Measurements from ENCODE around the gene CCNYL1. TPM values are rescaled to one million over a fixed set of nuclear protein-coding genes. Genes with fewer than 3 reads are reported as not detected.
"Not testable (repeated sequence)": the region's sequence is repeated elsewhere in the genome, so short reads cannot be mapped to it uniquely, and the experiment has no call there.

The CCNYL1 gene
- polyA plus RNA-seq, 3 donors from 2014 or later = 0.32 to 1.6 (median 1.3) TPM

GRCh38 chr2:207753688-207754087, 42.2 kb downstream of the CCNYL1 start:
- not testable (repeated sequence) for H3K9me3 Mint-ChIP-seq; H3K27ac Mint-ChIP-seq; H3K4me1 Mint-ChIP-seq; DNase-seq; H3K4me3 Mint-ChIP-seq; H3K27me3 Mint-ChIP-seq (ENCODE audit: low read depth in 3 of 3)
- peaks cover 0 to 14% (median 0%) of the 10 kb centered on the region in 3 donors for H3K36me3 Mint-ChIP-seq

- no peaks in the 10 kb centered on the region for H3K9me3 Mint-ChIP-seq
- no peak overlapping the region for H3K27ac Mint-ChIP-seq
- peaks cover 0 to 14% (median 0%) of the 10 kb centered on the region in 3 donors for H3K36me3 Mint-ChIP-seq
- no peak overlapping the region for H3K4me3 Mint-ChIP-seq
- DNase-seq = no peak
- H3K27me3 Mint-ChIP-seq (ENCODE audit: low read depth in 3 of 3) = no peaks in the 10 kb centered on the region
- H3K4me1 Mint-ChIP-seq = no peaks in the 10 kb centered on the region
These were observed 43.3 kb downstream of the CCNYL1 start for GRCh38 chr2:207754498-207755383.

GRCh38 chr2:207758025-207758424, 46.6 kb downstream of the CCNYL1 start:
- H3K27me3 Mint-ChIP-seq (ENCODE audit: low read depth in 3 of 3) = peaks cover 2 to 3% (median 2%) of the 10 kb centered on the region in 3 donors
- no peak overlapping the region for H3K4me3 Mint-ChIP-seq

GRCh38 chr2:207759890-207760289, 48.5 kb downstream of the CCNYL1 start:
- no peak overlapping the region for H3K27ac Mint-ChIP-seq
- H3K9me3 Mint-ChIP-seq = no peaks in the 10 kb centered on the region
- H3K4me1 Mint-ChIP-seq = no peaks in the 10 kb centered on the region
- H3K27me3 Mint-ChIP-seq (ENCODE audit: low read depth in 3 of 3) = peaks cover 2 to 3% (median 2%) of the 10 kb centered on the region in 3 donors
- DNase-seq = no peak
- no peak overlapping the region for H3K4me3 Mint-ChIP-seq
- peaks cover 0 to 4% (median 0%) of the 10 kb centered on the region in 3 donors for H3K36me3 Mint-ChIP-seq

More at GRCh38 chr2:207758025-207758424, 46.6 kb downstream of the CCNYL1 start:
- H3K9me3 Mint-ChIP-seq = no peaks in the 10 kb centered on the region
- DNase-seq = no peak
- H3K27ac Mint-ChIP-seq = no peak overlapping the region
- peaks cover 0 to 4% (median 3%) of the 10 kb centered on the region in 3 donors for H3K36me3 Mint-ChIP-seq
- no peaks in the 10 kb centered on the region for H3K4me1 Mint-ChIP-seq

- Mint-ChIP-seq H3K4me3 (no peak overlapping the region), H3K4me1 (no peaks in the 10 kb centered on the region), H3K9me3 (no peaks in the 10 kb centered on the region), H3K27ac (no peak overlapping the region), H3K36me3 (peaks cover 0 to 4% (median 0%) of the 10 kb centered on the region in 3 donors), H3K27me3 (ENCODE audit: low read depth in 3 of 3) (peaks cover 2 to 7% (median 2%) of the 10 kb centered on the region in 3 donors)
- DNase-seq = no peak
These were observed 49.0 kb downstream of the CCNYL1 start for GRCh38 chr2:207760453-207760852.

- DNase-seq; H3K27ac Mint-ChIP-seq; H3K27me3 Mint-ChIP-seq (ENCODE audit: low read depth in 3 of 3); H3K4me3 Mint-ChIP-seq; H3K4me1 Mint-ChIP-seq; H3K36me3 Mint-ChIP-seq; H3K9me3 Mint-ChIP-seq: not testable (repeated sequence)
These were observed 50.0 kb downstream of the CCNYL1 start for GRCh38 chr2:207761426-207761825.

GRCh38 chr2:207762146-207762545, 50.7 kb downstream of the CCNYL1 start:
- peaks cover 3 to 11% of the 10 kb centered on the region in 2 donors for H3K4me1 Mint-ChIP-seq
- H3K27ac Mint-ChIP-seq = no peak overlapping the region
- H3K36me3 Mint-ChIP-seq = peaks cover 0 to 4% (median 0%) of the 10 kb centered on the region in 3 donors
- no peak overlapping the region for H3K4me3 Mint-ChIP-seq
- peaks cover 4 to 10% (median 8%) of the 10 kb centered on the region in 3 donors for H3K27me3 Mint-ChIP-seq (ENCODE audit: low read depth in 3 of 3)
- DNase-seq = no peak
- H3K9me3 Mint-ChIP-seq = no peaks in the 10 kb centered on the region

- no peaks in the 10 kb centered on the region for H3K9me3 Mint-ChIP-seq
- H3K27ac Mint-ChIP-seq = no peak overlapping the region
- peaks cover 15 to 24% of the 10 kb centered on the region in 2 donors for H3K4me1 Mint-ChIP-seq
- no peak for DNase-seq
- H3K27me3 Mint-ChIP-seq (ENCODE audit: low read depth in 3 of 3) = peaks cover 4 to 18% (median 17%) of the 10 kb centered on the region in 3 donors
- no peak overlapping the region for H3K4me3 Mint-ChIP-seq
- H3K36me3 Mint-ChIP-seq = peaks cover 0 to 4% (median 0%) of the 10 kb centered on the region in 3 donors
These were observed 52.0 kb downstream of the CCNYL1 start for GRCh38 chr2:207763303-207763917.

GRCh38 chr2:207764096-207764630, 52.7 kb downstream of the CCNYL1 start:
- DNase-seq = no peak
- no peaks in the 10 kb centered on the region for H3K9me3 Mint-ChIP-seq
- no peak overlapping the region for H3K4me3 Mint-ChIP-seq
- H3K4me1 Mint-ChIP-seq = peaks cover 21 to 31% of the 10 kb centered on the region in 2 donors
- no peak overlapping the region for H3K27ac Mint-ChIP-seq
- peaks cover 5 to 18% (median 17%) of the 10 kb centered on the region in 3 donors for H3K27me3 Mint-ChIP-seq (ENCODE audit: low read depth in 3 of 3)
- H3K36me3 Mint-ChIP-seq = peaks cover 0 to 4% (median 0%) of the 10 kb centered on the region in 3 donors

- no peaks in the 10 kb centered on the region for H3K9me3 Mint-ChIP-seq
- DNase-seq = no peak
- H3K4me3 Mint-ChIP-seq = no peak overlapping the region
- H3K36me3 Mint-ChIP-seq = no peaks in the 10 kb centered on the region
- no peak overlapping the region for H3K27ac Mint-ChIP-seq
- peaks cover 27 to 37% of the 10 kb centered on the region in 2 donors for H3K4me1 Mint-ChIP-seq
- peaks cover 8 to 21% (median 17%) of the 10 kb centered on the region in 3 donors for H3K27me3 Mint-ChIP-seq (ENCODE audit: low read depth in 3 of 3)
These were observed 54.1 kb downstream of the CCNYL1 start for GRCh38 chr2:207765547-207765946.

- peaks cover 10 to 21% (median 19%) of the 10 kb centered on the region in 3 donors for H3K27me3 Mint-ChIP-seq (ENCODE audit: low read depth in 3 of 3)
These were observed 54.7 kb downstream of the CCNYL1 start for GRCh38 chr2:207766041-207766551.

GRCh38 chr2:207766697-207767460, 55.4 kb downstream of the CCNYL1 start:
- Mint-ChIP-seq H3K4me1 (peaks cover 31 to 44% of the 10 kb centered on the region in 2 donors), H3K4me3 (peak overlapping the region; percentile 83 to 91 (median 87)), H3K27ac (peak overlapping the region in 1 of 6 donors; percentile 42), H3K9me3 (no peaks in the 10 kb centered on the region), H3K36me3 (no peaks in the 10 kb centered on the region), H3K27me3 (ENCODE audit: low read depth in 3 of 3) (peaks cover 10 to 19% (median 17%) of the 10 kb centered on the region in 3 donors)
- no peak for DNase-seq

More at GRCh38 chr2:207766041-207766551, 54.7 kb downstream of the CCNYL1 start:
- Mint-ChIP-seq H3K4me3 (peak overlapping the region in 4 of 5 donors; percentile 38 to 71 (median 52)), H3K9me3 (no peaks in the 10 kb centered on the region), H3K4me1 (peaks cover 31 to 43% of the 10 kb centered on the region in 2 donors), H3K27ac (no peak overlapping the region), H3K36me3 (no peaks in the 10 kb centered on the region)
- DNase-seq = no peak
